ENCODE data around the gene P2RX3.

The P2RX3 gene

GRCh38 chr11:57368845-57369232, 30.7 kb downstream of the P2RX3 start:
- DNase-seq (ENCODE audit: low spot score in 2 of 2) = no peak
- Histone ChIP-seq H3K4me3 (no peak overlapping the region), H3K27me3 (ENCODE audit: low read depth) (no peaks in the 10 kb centered on the region), H3K36me3 (replicated peaks) (no peaks in the 10 kb centered on the region), H3K9me3 (no peaks in the 10 kb centered on the region), H3K4me1 (no peaks in the 10 kb centered on the region)
- in situ Hi-C loops (cut with MboI; ENCODE audit: low sequenced_read_pairs) = loop anchor here (25.0 kb wide), 1 partner anchor 1143 kb away; the partner anchor contains the start of gene OR5B21

GRCh38 chr11:57370251-57370650, 32.1 kb downstream of the P2RX3 start:
- H3K36me3 ChIP-seq (replicated peaks) = no peaks in the 10 kb centered on the region
- H3K9me3 ChIP-seq = no peaks in the 10 kb centered on the region
- in situ Hi-C loops (cut with MboI; ENCODE audit: low sequenced_read_pairs) = loop anchor here (25.0 kb wide), 1 partner anchor 1142 kb away; the partner anchor contains the start of gene OR5B21
- no peak overlapping the region for H3K4me3 ChIP-seq
- DNase-seq (ENCODE audit: low spot score in 2 of 2) = no peak
- no peaks in the 10 kb centered on the region for H3K27me3 ChIP-seq (ENCODE audit: low read depth)
- no peaks in the 10 kb centered on the region for H3K4me1 ChIP-seq

GRCh38 chr11:57370941-57371340, 32.8 kb downstream of the P2RX3 start:
- Histone ChIP-seq H3K4me1 (no peaks in the 10 kb centered on the region), H3K9me3 (no peaks in the 10 kb centered on the region), H3K36me3 (replicated peaks) (no peaks in the 10 kb centered on the region), H3K4me3 (no peak overlapping the region), H3K27me3 (ENCODE audit: low read depth) (no peaks in the 10 kb centered on the region)
- in situ Hi-C loops (cut with MboI; ENCODE audit: low sequenced_read_pairs) = loop anchor here (25.0 kb wide), 1 partner anchor 1141 kb away; the partner anchor contains the start of gene OR5B21
- DNase-seq (ENCODE audit: low spot score in 2 of 2) = no peak

GRCh38 chr11:57373146-57373545, 35.0 kb downstream of the P2RX3 start:
- no peaks in the 10 kb centered on the region for H3K9me3 ChIP-seq
- no peaks in the 10 kb centered on the region for H3K4me1 ChIP-seq
- in situ Hi-C loops (cut with MboI; ENCODE audit: low sequenced_read_pairs) = loop anchor here (25.0 kb wide), 1 partner anchor 1139 kb away; the partner anchor contains the start of gene OR5B21
- no peaks in the 10 kb centered on the region for H3K36me3 ChIP-seq (replicated peaks)
- no peaks in the 10 kb centered on the region for H3K27me3 ChIP-seq (ENCODE audit: low read depth)
- H3K4me3 ChIP-seq = no peak overlapping the region
- DNase-seq (ENCODE audit: low spot score in 2 of 2) = no peak

GRCh38 chr11:57374966-57375365, 36.8 kb downstream of the P2RX3 start:
- no peak for DNase-seq (ENCODE audit: low spot score in 2 of 2)
- no peaks in the 10 kb centered on the region for H3K27me3 ChIP-seq (ENCODE audit: low read depth)
- no peaks in the 10 kb centered on the region for H3K9me3 ChIP-seq
- H3K4me1 ChIP-seq = no peaks in the 10 kb centered on the region
- no peak overlapping the region for H3K4me3 ChIP-seq
- in situ Hi-C loops (cut with MboI; ENCODE audit: low sequenced_read_pairs) = loop anchor here (25.0 kb wide), 1 partner anchor 1137 kb away; the partner anchor contains the start of gene OR5B21
- no peaks in the 10 kb centered on the region for H3K36me3 ChIP-seq (replicated peaks)

GRCh38 chr11:57375490-57375889, 37.3 kb downstream of the P2RX3 start:
- no peaks in the 10 kb centered on the region for H3K27me3 ChIP-seq (ENCODE audit: low read depth)
- H3K36me3 ChIP-seq (replicated peaks) = no peaks in the 10 kb centered on the region
- no peaks in the 10 kb centered on the region for H3K9me3 ChIP-seq
- H3K4me1 ChIP-seq = no peaks in the 10 kb centered on the region
- in situ Hi-C loops (cut with MboI; ENCODE audit: low sequenced_read_pairs) = no loop called here
- no peak for DNase-seq (ENCODE audit: low spot score in 2 of 2)
- no peak overlapping the region for H3K4me3 ChIP-seq

GRCh38 chr11:57376095-57377090, 38.2 kb downstream of the P2RX3 start:
- H3K27me3 ChIP-seq (ENCODE audit: low read depth) = no peaks in the 10 kb centered on the region
- in situ Hi-C loops (cut with MboI; ENCODE audit: low sequenced_read_pairs) = no loop called here
- DNase-seq (ENCODE audit: low spot score in 2 of 2) = no peak
- H3K4me3 ChIP-seq = no peak overlapping the region
- H3K4me1 ChIP-seq = no peaks in the 10 kb centered on the region
- H3K36me3 ChIP-seq (replicated peaks) = no peaks in the 10 kb centered on the region
- no peaks in the 10 kb centered on the region for H3K9me3 ChIP-seq

- Histone ChIP-seq H3K27me3 (ENCODE audit: low read depth) (no peaks in the 10 kb centered on the region), H3K9me3 (no peaks in the 10 kb centered on the region), H3K4me3 (no peak overlapping the region), H3K36me3 (replicated peaks) (no peaks in the 10 kb centered on the region), H3K4me1 (no peaks in the 10 kb centered on the region)
- in situ Hi-C loops (cut with MboI; ENCODE audit: low sequenced_read_pairs) = no loop called here
- no peak for DNase-seq (ENCODE audit: low spot score in 2 of 2)
Measured at GRCh38 chr11:57377107-57377506, 39.0 kb downstream of the P2RX3 start.

GRCh38 chr11:57378186-57378585, 40.0 kb downstream of the P2RX3 start:
- in situ Hi-C loops (cut with MboI; ENCODE audit: low sequenced_read_pairs) = no loop called here
- H3K27me3 ChIP-seq (ENCODE audit: low read depth) = no peaks in the 10 kb centered on the region
- H3K36me3 ChIP-seq (replicated peaks) = no peaks in the 10 kb centered on the region

GRCh38 chr11:57379732-57380131, 41.6 kb downstream of the P2RX3 start:
- Histone ChIP-seq H3K27me3 (ENCODE audit: low read depth) (no peaks in the 10 kb centered on the region), H3K9me3 (no peaks in the 10 kb centered on the region), H3K4me3 (no peak overlapping the region), H3K36me3 (replicated peaks) (no peaks in the 10 kb centered on the region), H3K4me1 (no peaks in the 10 kb centered on the region)
- in situ Hi-C loops (cut with MboI; ENCODE audit: low sequenced_read_pairs) = no loop called here
- DNase-seq (ENCODE audit: low spot score in 2 of 2) = peak in 1 of 2 experiments; percentile 56

More at GRCh38 chr11:57378186-57378585, 40.0 kb downstream of the P2RX3 start:
- Histone ChIP-seq H3K9me3 (no peaks in the 10 kb centered on the region), H3K4me1 (no peaks in the 10 kb centered on the region), H3K4me3 (no peak overlapping the region)
- no peak for DNase-seq (ENCODE audit: low spot score in 2 of 2)

- H3K4me1 ChIP-seq = no peaks in the 10 kb centered on the region
- in situ Hi-C loops (cut with MboI; ENCODE audit: low sequenced_read_pairs) = no loop called here
- no peak for DNase-seq (ENCODE audit: low spot score in 2 of 2)
- no peaks in the 10 kb centered on the region for H3K36me3 ChIP-seq (replicated peaks)
- no peaks in the 10 kb centered on the region for H3K27me3 ChIP-seq (ENCODE audit: low read depth)
- no peak within 1 kb of the TSS for H3K4me3 ChIP-seq
- no peaks in the 10 kb centered on the region for H3K9me3 ChIP-seq
Measured at GRCh38 chr11:57380975-57381374, 42.8 kb downstream of the P2RX3 start, which contains the start of gene PRG3. Gene PRG3, minus strand, starts transcription at chr11:57381150. Its CDS starts 442 bp downstream, at chr11:57380708.

GRCh38 chr11:57386178-57386940, 48.2 kb downstream of the P2RX3 start:
- H3K27me3 ChIP-seq (ENCODE audit: low read depth) = peaks cover 8% of the 10 kb centered on the region
- no peak for DNase-seq (ENCODE audit: low spot score in 2 of 2)
- no peaks in the 10 kb centered on the region for H3K36me3 ChIP-seq (replicated peaks)
- H3K9me3 ChIP-seq = no peaks in the 10 kb centered on the region
- in situ Hi-C loops (cut with MboI; ENCODE audit: low sequenced_read_pairs) = no loop called here
- H3K4me3 ChIP-seq = no peak overlapping the region
- H3K4me1 ChIP-seq = no peaks in the 10 kb centered on the region

- Histone ChIP-seq H3K36me3 (replicated peaks) (no peaks in the 10 kb centered on the region), H3K27me3 (ENCODE audit: low read depth) (peaks cover 8% of the 10 kb centered on the region), H3K4me1 (no peaks in the 10 kb centered on the region), H3K9me3 (no peaks in the 10 kb centered on the region), H3K4me3 (no peak overlapping the region)
- no peak for DNase-seq (ENCODE audit: low spot score in 2 of 2)
- in situ Hi-C loops (cut with MboI; ENCODE audit: low sequenced_read_pairs) = no loop called here
Measured at GRCh38 chr11:57387289-57388030, 49.3 kb downstream of the P2RX3 start.

All from HAP-1 (cell line).